Kidney epithelial cell (primary cell): ENCODE data around the gene ZNF135. TPM values are rescaled to one million over a fixed set of nuclear protein-coding genes. Genes with fewer than 3 reads are reported as not detected.

ENCODE experiments used
- DNase-seq: peaks from one replicate; pipeline ENCODE4 v3.0.0-alpha.2; 2010; ENCODE audit warnings: low read depth
- H3K27me3 ChIP-seq: 2 replicates; pipeline ENCODE4 v1.6.0; 2011; ENCODE audit warnings: low read length; ENCODE audit not compliant: control insufficient read depth, insufficient read depth
- H3K36me3 ChIP-seq: 2 replicates; pipeline ENCODE4 v1.5.1; 2011; ENCODE audit warnings: low read length; ENCODE audit not compliant: control insufficient read depth, insufficient read depth
- H3K4me3 ChIP-seq: 2 replicates; pipeline ENCODE4 v1.5.1; 2011; ENCODE audit warnings: low read depth, mild to moderate bottlenecking, control low read depth, low read length
- total RNA-seq: library from RNA; depleted of rRNA; stranded (reverse); fragments of >200 nt; gene quantifications from 2 replicates; pipeline ENCODE4 v1.2.3, GENCODE V29; 2015
- TF ChIP-seq, protein P1 (sequence below): IDR thresholded peaks from 2 replicates; pipeline ENCODE4 v1.5.1; 2011; ENCODE audit warnings: mild to moderate bottlenecking, moderate library complexity, low read length, control low read depth, inconsistent platforms; ENCODE audit not compliant: insufficient read depth, poor library complexity, severe bottlenecking

ZNF135 gene
- total RNA-seq, 1 donor from 2014 or later = 5.1 TPM

DNA sequence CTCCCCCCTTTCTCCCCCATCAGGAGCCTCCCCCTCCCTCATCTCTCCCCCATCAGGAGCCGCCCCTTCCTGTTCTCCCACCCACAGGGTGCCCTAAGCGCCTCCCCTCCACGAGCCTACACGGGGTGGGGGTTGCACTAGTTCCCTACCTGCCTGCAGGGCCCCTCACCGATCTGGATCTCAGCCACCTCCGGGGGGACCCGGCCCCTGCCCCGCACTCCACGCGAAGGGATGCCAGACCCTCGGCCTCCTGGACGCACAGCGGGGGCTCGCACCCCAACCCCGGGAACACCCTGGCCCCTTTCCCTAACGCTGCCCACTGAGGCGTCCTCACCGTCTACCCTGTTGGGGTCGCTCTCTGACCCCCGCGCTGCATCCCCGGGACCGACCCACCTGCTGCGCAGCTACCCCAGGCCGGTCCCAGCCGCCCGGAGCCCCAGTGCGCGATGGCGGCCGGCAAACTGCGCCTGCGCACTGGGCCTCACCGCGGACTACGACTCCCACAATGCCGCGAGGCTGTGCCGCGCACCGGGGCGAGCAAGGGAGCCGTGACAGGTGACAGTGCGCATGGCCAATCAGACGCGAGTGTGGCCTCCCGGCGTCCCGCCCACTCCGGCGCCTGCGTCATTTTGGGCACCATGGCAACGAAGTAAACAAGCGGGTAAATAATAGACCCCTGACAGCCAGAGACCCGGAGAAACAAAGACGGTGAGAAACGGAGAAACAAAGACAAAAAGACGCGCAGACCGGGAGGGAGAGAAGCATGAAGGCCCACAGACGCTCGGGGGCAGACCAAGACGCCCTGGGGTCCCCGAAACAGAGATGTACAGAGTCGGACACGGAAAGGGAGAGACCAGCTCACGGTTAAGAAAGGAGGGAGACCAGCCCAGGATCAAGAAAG lies 38.9 kb downstream of the ZNF135 start, which contains the start of gene ZSCAN18:
TSS of gene ZSCAN18 (minus strand) at position 451 of the 901 bp plus-strand sequence. CDS start 7,964 bp downstream, outside the sequence.
- TF ChIP-seq, protein P1, sequence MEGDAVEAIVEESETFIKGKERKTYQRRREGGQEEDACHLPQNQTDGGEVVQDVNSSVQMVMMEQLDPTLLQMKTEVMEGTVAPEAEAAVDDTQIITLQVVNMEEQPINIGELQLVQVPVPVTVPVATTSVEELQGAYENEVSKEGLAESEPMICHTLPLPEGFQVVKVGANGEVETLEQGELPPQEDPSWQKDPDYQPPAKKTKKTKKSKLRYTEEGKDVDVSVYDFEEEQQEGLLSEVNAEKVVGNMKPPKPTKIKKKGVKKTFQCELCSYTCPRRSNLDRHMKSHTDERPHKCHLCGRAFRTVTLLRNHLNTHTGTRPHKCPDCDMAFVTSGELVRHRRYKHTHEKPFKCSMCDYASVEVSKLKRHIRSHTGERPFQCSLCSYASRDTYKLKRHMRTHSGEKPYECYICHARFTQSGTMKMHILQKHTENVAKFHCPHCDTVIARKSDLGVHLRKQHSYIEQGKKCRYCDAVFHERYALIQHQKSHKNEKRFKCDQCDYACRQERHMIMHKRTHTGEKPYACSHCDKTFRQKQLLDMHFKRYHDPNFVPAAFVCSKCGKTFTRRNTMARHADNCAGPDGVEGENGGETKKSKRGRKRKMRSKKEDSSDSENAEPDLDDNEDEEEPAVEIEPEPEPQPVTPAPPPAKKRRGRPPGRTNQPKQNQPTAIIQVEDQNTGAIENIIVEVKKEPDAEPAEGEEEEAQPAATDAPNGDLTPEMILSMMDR = no peak
- H3K4me3 ChIP-seq = peak within 1 kb of the TSS; percentile 84
- DNase-seq = peak; percentile 80
- H3K36me3 ChIP-seq = peaks cover 2% of the 10 kb centered on the region
- H3K27me3 ChIP-seq = no peaks in the 10 kb centered on the region

DNA sequence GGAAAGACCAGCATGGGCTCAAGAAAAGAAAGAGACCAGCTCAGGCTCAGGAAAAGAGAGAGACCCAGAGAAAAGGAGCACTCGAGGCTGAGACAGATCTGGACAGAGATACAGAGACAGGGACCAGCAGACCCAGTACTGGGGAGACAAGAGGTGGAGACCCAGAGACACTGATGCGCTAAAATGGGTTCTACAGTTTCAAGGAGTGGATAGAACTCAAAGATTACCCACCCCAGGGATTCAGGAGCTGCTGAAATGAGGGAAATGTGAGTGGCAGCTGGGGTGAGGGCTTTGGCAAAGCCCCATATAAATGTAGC lies 39.6 kb downstream of the ZNF135 start:
- no peaks in the 10 kb centered on the region for H3K27me3 ChIP-seq
- H3K36me3 ChIP-seq = peaks cover 2% of the 10 kb centered on the region
- peak overlapping the region; percentile 54 for H3K4me3 ChIP-seq
- no peak for DNase-seq
- TF ChIP-seq, protein P1 = no peak

DNA sequence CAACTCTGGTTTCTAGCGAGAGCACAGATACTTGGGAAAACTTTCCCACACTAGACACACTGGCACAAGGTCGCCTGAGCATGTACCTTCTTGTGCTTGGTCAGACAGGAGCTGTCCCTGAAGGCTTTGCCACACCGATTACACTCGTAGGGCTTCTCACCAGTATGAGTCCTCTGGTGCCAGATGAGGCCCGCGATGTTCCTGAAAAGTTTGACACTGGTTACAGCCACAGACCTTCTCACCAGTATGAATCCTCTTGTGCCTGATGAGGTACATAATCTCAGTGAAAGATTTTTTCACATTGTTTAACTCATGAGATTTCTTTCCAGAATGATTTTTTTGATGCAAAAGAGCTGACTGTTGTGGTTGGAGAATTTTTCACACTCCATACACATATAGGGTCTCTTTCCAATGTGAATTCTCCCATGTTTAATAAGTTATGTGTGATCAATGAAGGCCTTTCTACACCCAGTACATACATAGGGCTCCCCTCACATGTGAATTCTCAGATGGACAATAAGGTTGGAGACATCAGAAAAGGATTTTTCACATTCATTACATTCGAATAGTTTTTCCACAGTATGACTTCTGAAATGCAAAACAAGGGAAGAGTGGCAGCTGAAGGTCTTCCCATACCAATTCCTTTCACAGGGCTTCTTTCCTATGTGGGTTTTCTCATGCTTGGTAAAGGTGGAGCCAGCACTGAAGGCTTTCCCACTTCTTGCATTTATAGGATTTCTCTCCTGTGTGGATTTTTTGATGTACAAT lies 48.9 kb downstream of the ZNF135 start:
- DNase-seq = no peak
- Histone ChIP-seq H3K36me3 (no peaks in the 10 kb centered on the region), H3K27me3 (no peaks in the 10 kb centered on the region), H3K4me3 (no peak overlapping the region)
- TF ChIP-seq, protein P1 = no peak

DNA sequence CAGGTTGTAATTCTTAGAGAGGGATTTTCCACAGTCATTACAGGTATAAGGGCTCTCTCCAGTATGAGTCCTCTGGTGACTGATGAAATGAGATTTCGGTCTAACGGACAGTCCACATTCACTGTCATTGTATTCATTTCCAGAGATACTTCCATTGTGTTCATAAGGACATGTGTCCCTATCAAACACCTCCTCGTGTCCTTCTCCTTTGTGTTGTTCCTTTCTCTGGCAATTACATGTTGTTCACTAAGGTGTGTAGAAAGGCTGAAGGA lies 49.4 kb downstream of the ZNF135 start:
- H3K4me3 ChIP-seq = no peak overlapping the region
- no peak for DNase-seq
- H3K27me3 ChIP-seq = no peaks in the 10 kb centered on the region
- H3K36me3 ChIP-seq = no peaks in the 10 kb centered on the region
- TF ChIP-seq, protein P1 = no peak

DNA sequence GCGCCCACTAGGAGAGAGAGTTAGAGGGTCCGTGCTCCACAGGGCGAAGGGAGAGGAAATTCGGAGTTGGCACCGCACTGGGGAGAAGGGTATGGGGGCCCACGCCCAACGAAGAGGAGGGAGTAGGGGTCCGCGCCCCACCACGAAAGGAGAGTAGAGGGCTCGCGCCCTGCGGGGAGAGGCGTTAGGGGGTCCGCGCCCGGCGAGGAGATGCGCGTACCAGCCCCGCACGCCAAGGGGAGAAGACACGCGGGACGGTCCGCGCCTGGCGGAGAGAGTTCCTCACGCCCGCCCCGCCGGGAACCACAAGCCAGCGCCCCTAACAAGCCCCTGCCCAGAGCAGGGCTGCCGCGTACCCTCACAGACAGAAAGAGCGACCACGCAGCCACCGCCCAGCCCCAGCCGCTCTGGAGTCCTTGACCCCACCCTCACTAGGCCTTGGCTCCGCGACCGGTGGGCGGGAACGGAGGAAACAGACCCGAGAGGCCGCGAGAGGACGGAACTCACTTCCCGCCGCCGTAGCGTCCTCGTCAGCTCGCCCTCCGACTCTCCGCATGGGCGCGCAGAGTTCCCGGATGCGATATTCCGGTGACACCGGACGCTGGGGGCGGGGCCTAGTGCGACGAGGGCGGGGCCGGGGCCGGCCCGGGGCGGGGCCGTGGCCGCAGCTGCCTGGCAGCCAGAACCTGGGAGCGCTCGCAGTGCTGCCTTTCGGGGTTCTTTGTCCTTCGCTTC lies 58.9 kb downstream of the ZNF135 start:
- TF ChIP-seq, protein P1 = no peak
- H3K27me3 ChIP-seq = peaks cover 5% of the 10 kb centered on the region
- no peaks in the 10 kb centered on the region for H3K36me3 ChIP-seq
- no peak overlapping the region for H3K4me3 ChIP-seq
- no peak for DNase-seq
